Esophagus mucosa (tissue), 1 donor: ENCODE measurements around the gene BNIP2. TPM values are rescaled to one million over a fixed set of nuclear protein-coding genes. Genes with fewer than 3 reads are reported as not detected.
A peak's percentile ranks its signal among the peaks of the same experiment; 100 is the strongest.
"Not testable (repeated sequence)": the region's sequence is repeated elsewhere in the genome, so short reads cannot be mapped to it uniquely, and the experiment has no call there.

ENCODE experiments used
- ATAC-seq: fragments of 200-7000 bp; cut with Tn5 transposase; one replicate; pipeline ENCODE4 v1.9.1; 2020
- total RNA-seq: library from RNA; stranded (reverse); gene quantifications from one replicate; pipeline ENCODE4 v1.2.4, GENCODE V29; 2023
- donor health status: DM: yes; HTN: yes; CAD: no.

BNIP2 gene
- total RNA-seq, 1 donor from 2014 or later: 39.9 TPM

GRCh38 chr15:59687836-59688235 lies 1.3 kb downstream of the BNIP2 start:
- peak; percentile 16 for ATAC-seq

- ATAC-seq: no peak
Measured at GRCh38 chr15:59686389-59686788, 2.7 kb downstream of the BNIP2 start.

- no peak for ATAC-seq
Measured at GRCh38 chr15:59685737-59686297, 3.3 kb downstream of the BNIP2 start.

GRCh38 chr15:59680870-59681269 lies 8.2 kb downstream of the BNIP2 start:
- ATAC-seq: no peak

- ATAC-seq: no peak
Measured at GRCh38 chr15:59680346-59680745, 8.8 kb downstream of the BNIP2 start.

GRCh38 chr15:59678620-59679019 lies 10.5 kb downstream of the BNIP2 start:
- no peak for ATAC-seq

GRCh38 chr15:59678172-59678571 lies 10.9 kb downstream of the BNIP2 start:
- ATAC-seq: no peak

GRCh38 chr15:59676565-59676964 lies 12.6 kb downstream of the BNIP2 start:
- ATAC-seq: no peak

GRCh38 chr15:59674361-59674877 lies 14.7 kb downstream of the BNIP2 start:
- ATAC-seq: no peak

GRCh38 chr15:59668556-59668955 lies 20.6 kb downstream of the BNIP2 start:
- no peak for ATAC-seq

- ATAC-seq: no peak
Measured at GRCh38 chr15:59662260-59662659, 26.9 kb downstream of the BNIP2 start.

GRCh38 chr15:59659366-59659765 lies 29.8 kb downstream of the BNIP2 start:
- no peak for ATAC-seq

GRCh38 chr15:59657635-59658125 lies 31.4 kb downstream of the BNIP2 start:
- ATAC-seq: peak; percentile 21

GRCh38 chr15:59656897-59657634 lies 32.1 kb downstream of the BNIP2 start, which contains the start of gene GTF2A2:
Gene GTF2A2 (minus strand): TSS chr15:59657515. CDS start chr15:59652277, 5,238 bp downstream.
- ATAC-seq: peak; percentile 99

GRCh38 chr15:59654046-59654445 lies 35.1 kb downstream of the BNIP2 start:
- ATAC-seq: no peak

GRCh38 chr15:59649603-59650002 lies 39.5 kb downstream of the BNIP2 start:
- no peak for ATAC-seq

- no peak for ATAC-seq
Measured at GRCh38 chr15:59647085-59647484, 42.0 kb downstream of the BNIP2 start.

GRCh38 chr15:59646277-59646676 lies 42.8 kb downstream of the BNIP2 start:
- ATAC-seq: no peak

- not testable (repeated sequence) for ATAC-seq
Measured at GRCh38 chr15:59645812-59646211, 43.3 kb downstream of the BNIP2 start.

GRCh38 chr15:59644756-59645155 lies 44.4 kb downstream of the BNIP2 start:
- peak; percentile 37 for ATAC-seq

- no peak for ATAC-seq
Measured at GRCh38 chr15:59642351-59642750, 46.8 kb downstream of the BNIP2 start.

- ATAC-seq: peak; percentile 19
Measured at GRCh38 chr15:59637507-59637906, 51.6 kb downstream of the BNIP2 start.

GRCh38 chr15:59636184-59636583 lies 52.9 kb downstream of the BNIP2 start:
- peak; percentile 14 for ATAC-seq

- no peak for ATAC-seq
Measured at GRCh38 chr15:59632714-59633113, 56.4 kb downstream of the BNIP2 start.
